HepG2 (cell line): Measurements from ENCODE around the gene ACE. TPM values are rescaled to one million over a fixed set of nuclear protein-coding genes. Genes with fewer than 3 reads are reported as not detected.

Experiments
- HCFC1 ChIP-seq: fragments of 150-350 bp; IDR thresholded peaks from 2 replicates; pipeline ENCODE4 v1.6.1; 2014; ENCODE audit warnings: low read depth, low read length
- HMGXB3 ChIP-seq: sonication (generic); formaldehyde crosslinking; IDR thresholded peaks from 2 replicates; pipeline ENCODE4 v1.4.0; 2020; ENCODE audit warnings: missing genetic modification reagents, borderline replicate concordance
- PAX8 ChIP-seq: sonication (generic); formaldehyde crosslinking; IDR thresholded peaks from 2 replicates; pipeline ENCODE4 v1.8.0; 2022; ENCODE audit warnings: mild to moderate bottlenecking, missing genetic modification reagents, borderline replicate concordance
- SMARCC2 ChIP-seq: fragments of 450-650 bp; IDR thresholded peaks from 2 replicates; pipeline ENCODE4 v1.6.1; 2017; ENCODE audit warnings: antibody characterized with exemption, mild to moderate bottlenecking
- YY1 ChIP-seq: IDR thresholded peaks from 2 replicates; pipeline ENCODE4 v1.6.1; 2011; ENCODE audit warnings: low read length, low read depth, moderate library complexity, mild to moderate bottlenecking; ENCODE audit not compliant: insufficient read depth, insufficient replicate concordance
- ZBTB25 ChIP-seq: IDR thresholded peaks from 2 replicates; pipeline ENCODE4 v1.6.1; 2018; ENCODE audit warnings: missing genetic modification reagents
- ZBTB43 ChIP-seq: sonication (generic); formaldehyde crosslinking; conservative IDR thresholded peaks from 2 replicates; pipeline ENCODE4 v1.4.0; 2020; ENCODE audit warnings: missing genetic modification reagents
- ZFP36L1 ChIP-seq: sonication (generic); formaldehyde crosslinking; IDR thresholded peaks from 2 replicates; pipeline ENCODE4 v1.8.0; 2022; ENCODE audit warnings: mild to moderate bottlenecking, missing genetic modification reagents, moderate library complexity
- ZNF138 ChIP-seq: sonication (generic); formaldehyde crosslinking; IDR thresholded peaks from 2 replicates; pipeline ENCODE4 v1.5.0; 2020; ENCODE audit warnings: mild to moderate bottlenecking, low read depth, missing genetic modification reagents
- ZNF335 ChIP-seq: sonication (generic); formaldehyde crosslinking; IDR thresholded peaks from 2 replicates; pipeline ENCODE4 v1.4.0; 2020; ENCODE audit warnings: missing genetic modification reagents
- polyA plus RNA-seq, 8 experiments: library from polyadenylated mRNA; depleted of rRNA in 3 of 8; stranded (reverse) in 7 of 8; unstranded in 1 of 8; fragments of >200 nt; fragmentation: Illumina TruSeq in 4 of 8; extraction: Trizol in 4 of 8; gene quantifications; 2 replicates each; pipeline versions ENCODE4 v1.2.1 to v1.2.3, GENCODE V29; 2011 to 2016; ENCODE audit warnings: low read depth in 4 of 8, missing spikeins in 1 of 8, mixed read lengths in 1 of 8; ENCODE audit not compliant: insufficient read depth in 1 of 8
- total RNA-seq, 5 experiments: library from RNA; depleted of rRNA; stranded (reverse); fragments of >200 nt; fragmentation: Illumina TruSeq; extraction: Trizol; gene quantifications; 2 replicates each; pipeline ENCODE4 v1.2.3, GENCODE V29; 2016; ENCODE audit warnings: low read depth in 1 of 5
- TF ChIP-seq, protein P1 (sequence below): IDR thresholded peaks from 2 replicates; pipeline ENCODE4 v1.6.1; 2012; ENCODE audit warnings: low read depth, low read length, improper control_type of control experiment
- TF ChIP-seq, protein P2 (sequence below): sonication (generic); formaldehyde crosslinking; IDR thresholded peaks from 2 replicates; pipeline ENCODE4 v1.4.0; 2020; ENCODE audit warnings: missing genetic modification reagents, borderline replicate concordance
- TF ChIP-seq, protein P3 (sequence below): sonication (generic); formaldehyde crosslinking; IDR thresholded peaks from 2 replicates; pipeline ENCODE4 v1.8.0; 2023; ENCODE audit warnings: mild to moderate bottlenecking, missing genetic modification reagents

Gene ACE
- total and polyA plus RNA-seq, 2 of the 13 experiments (the other 11 are each of a cell fraction or from before 2014, with no cell fraction given) = 0.08 to 0.13 TPM

DNA sequence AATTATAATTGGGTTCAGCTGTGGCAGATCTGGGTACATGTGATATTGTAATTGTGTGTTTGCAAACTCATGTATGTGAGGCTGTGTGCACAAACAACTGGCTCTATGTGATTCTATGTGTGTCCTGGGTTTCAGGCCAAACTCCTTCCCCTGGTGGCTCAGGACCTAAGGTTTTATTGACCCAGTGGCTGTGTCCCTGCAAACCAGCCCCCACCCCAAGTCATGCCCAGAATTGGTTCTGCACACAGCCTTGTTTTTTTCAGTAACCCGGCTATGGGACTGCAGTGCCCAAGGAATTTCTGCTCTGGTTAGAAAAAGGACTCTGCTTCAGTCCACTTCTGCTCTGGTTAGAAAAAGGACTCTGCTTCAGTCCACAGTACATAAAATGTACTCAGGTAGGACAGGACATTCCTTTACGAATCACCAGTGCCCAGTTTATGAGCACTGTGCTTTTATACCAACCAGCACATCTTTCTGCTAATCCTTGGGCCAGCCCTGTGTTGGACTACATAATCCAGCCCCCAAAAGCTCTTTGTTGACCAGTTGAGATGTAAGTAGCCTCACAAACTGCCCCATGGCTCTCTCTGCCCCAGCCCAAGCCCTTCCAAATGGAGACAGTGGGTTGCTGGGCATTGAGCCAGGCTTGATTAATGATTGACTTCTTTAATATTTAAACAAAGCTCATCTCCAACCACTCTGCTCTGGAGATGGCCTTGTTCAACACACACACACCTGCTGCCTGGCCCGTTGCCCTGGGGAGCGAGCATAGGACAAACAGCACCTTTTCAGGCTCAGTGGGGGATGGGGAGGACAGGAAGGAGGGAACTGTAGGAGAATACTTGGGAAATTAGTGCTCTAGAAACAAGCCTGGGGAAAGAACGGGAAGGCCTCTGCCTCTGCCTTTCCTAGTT lies 43.4 kb downstream of the ACE start (continued):
- TF ChIP-seq, protein P1, sequence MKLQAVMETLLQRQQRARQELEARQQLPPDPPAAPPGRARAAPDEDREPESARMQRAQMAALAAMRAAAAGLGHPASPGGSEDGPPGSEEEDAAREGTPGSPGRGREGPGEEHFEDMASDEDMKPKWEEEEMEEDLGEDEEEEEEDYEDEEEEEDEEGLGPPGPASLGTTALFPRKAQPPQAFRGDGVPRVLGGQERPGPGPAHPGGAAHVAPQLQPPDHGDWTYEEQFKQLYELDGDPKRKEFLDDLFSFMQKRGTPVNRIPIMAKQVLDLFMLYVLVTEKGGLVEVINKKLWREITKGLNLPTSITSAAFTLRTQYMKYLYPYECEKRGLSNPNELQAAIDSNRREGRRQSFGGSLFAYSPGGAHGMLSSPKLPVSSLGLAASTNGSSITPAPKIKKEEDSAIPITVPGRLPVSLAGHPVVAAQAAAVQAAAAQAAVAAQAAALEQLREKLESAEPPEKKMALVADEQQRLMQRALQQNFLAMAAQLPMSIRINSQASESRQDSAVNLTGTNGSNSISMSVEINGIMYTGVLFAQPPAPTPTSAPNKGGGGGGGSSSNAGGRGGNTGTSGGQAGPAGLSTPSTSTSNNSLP = peak; percentile 91
- peak; percentile 73; the same call in 1 of the 2 replicates for TF ChIP-seq ZBTB43
- TF ChIP-seq, protein P2, sequence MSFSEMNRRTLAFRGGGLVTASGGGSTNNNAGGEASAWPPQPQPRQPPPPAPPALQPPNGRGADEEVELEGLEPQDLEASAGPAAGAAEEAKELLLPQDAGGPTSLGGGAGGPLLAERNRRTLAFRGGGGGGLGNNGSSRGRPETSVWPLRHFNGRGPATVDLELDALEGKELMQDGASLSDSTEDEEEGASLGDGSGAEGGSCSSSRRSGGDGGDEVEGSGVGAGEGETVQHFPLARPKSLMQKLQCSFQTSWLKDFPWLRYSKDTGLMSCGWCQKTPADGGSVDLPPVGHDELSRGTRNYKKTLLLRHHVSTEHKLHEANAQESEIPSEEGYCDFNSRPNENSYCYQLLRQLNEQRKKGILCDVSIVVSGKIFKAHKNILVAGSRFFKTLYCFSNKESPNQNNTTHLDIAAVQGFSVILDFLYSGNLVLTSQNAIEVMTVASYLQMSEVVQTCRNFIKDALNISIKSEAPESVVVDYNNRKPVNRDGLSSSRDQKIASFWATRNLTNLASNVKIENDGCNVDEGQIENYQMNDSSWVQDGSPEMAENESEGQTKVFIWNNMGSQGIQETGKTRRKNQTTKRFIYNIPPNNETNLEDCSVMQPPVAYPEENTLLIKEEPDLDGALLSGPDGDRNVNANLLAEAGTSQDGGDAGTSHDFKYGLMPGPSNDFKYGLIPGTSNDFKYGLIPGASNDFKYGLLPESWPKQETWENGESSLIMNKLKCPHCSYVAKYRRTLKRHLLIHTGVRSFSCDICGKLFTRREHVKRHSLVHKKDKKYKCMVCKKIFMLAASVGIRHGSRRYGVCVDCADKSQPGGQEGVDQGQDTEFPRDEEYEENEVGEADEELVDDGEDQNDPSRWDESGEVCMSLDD (CRISPR knock-in tag) = no peak
- TF ChIP-seq HMGXB3 (CRISPR knock-in tag) = peak; percentile 68
- TF ChIP-seq PAX8 (CRISPR knock-in tag) = no peak
- no peak for TF ChIP-seq HCFC1
- TF ChIP-seq YY1 = peak; percentile 27
- TF ChIP-seq ZNF138 (CRISPR knock-in tag) = no peak
- TF ChIP-seq ZNF335 (CRISPR knock-in tag) = peak; percentile 65; the same call in 1 of the 2 replicates
- TF ChIP-seq SMARCC2 = no peak
- TF ChIP-seq ZBTB25 (CRISPR knock-in tag) = no peak
- TF ChIP-seq, protein P3, sequence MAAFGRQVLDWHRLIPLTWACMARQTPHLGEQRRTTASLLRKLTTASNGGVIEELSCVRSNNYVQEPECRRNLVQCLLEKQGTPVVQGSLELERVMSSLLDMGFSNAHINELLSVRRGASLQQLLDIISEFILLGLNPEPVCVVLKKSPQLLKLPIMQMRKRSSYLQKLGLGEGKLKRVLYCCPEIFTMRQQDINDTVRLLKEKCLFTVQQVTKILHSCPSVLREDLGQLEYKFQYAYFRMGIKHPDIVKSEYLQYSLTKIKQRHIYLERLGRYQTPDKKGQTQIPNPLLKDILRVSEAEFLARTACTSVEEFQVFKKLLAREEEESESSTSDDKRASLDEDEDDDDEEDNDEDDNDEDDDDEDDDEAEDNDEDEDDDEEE (CRISPR knock-in tag) = no peak
- TF ChIP-seq ZFP36L1 (CRISPR knock-in tag) = peak; percentile 90
